Left ventricle myocardium inferior (tissue), 1 donor: ENCODE measurements around the gene RNF25. TPM values are rescaled to one million over a fixed set of nuclear protein-coding genes. Genes with fewer than 3 reads are reported as not detected.

ENCODE experiments used
- DNase-seq: peaks from one replicate; pipeline ENCODE4 v3.0.0-alpha.2; 2020
- H3K27ac ChIP-seq: fragments of 200-600 bp; replicated peaks from 2 replicates; pipeline ENCODE4 v1.8.0; 2021
- H3K27me3 ChIP-seq: fragments of 200-600 bp; 2 replicates; pipeline ENCODE4 v1.8.0; 2021; ENCODE audit warnings: low read depth
- H3K36me3 ChIP-seq: fragments of 200-600 bp; 2 replicates; pipeline ENCODE4 v1.8.0; 2021
- H3K4me1 ChIP-seq: fragments of 200-600 bp; 2 replicates; pipeline ENCODE4 v1.8.0; 2021
- H3K4me3 ChIP-seq: fragments of 200-600 bp; 2 replicates; pipeline ENCODE4 v1.8.0; 2021; ENCODE audit warnings: mild to moderate bottlenecking, moderate library complexity
- H3K9me3 ChIP-seq: fragments of 200-600 bp; replicated peaks from 2 replicates; pipeline ENCODE4 v1.8.0; 2021
- CTCF ChIP-seq: fragments of 200-600 bp; IDR thresholded peaks from 2 replicates; pipeline ENCODE4 v1.8.0; 2021; ENCODE audit warnings: antibody characterized with exemption, mild to moderate bottlenecking, borderline replicate concordance
- intact Hi-C: fragments of 100-400 bp; cut with micrococcal nuclease; formaldehyde crosslinking; loops from one replicate; pipeline ENCODE4 v1.11.0; 2022
- total RNA-seq: library from RNA; stranded (reverse); fragmentation: NEBNext Ultra II Directional; extraction: Animal tissue kit (Norgen Biotek cat#: 25700); gene quantifications from one replicate; pipeline ENCODE4 v1.2.1, GENCODE V29; 2021
- donor health status: DM: no; HTN: yes; CAD: no; lungs with severe emphysema.

RNF25 gene
- total RNA-seq, 1 donor from 2014 or later, result 14.7 TPM

GRCh38 chr2:218718058-218718457 is 46.3 kb upstream of the RNF25 start:
- Histone ChIP-seq H3K27ac (no peak overlapping the region), H3K27me3 (no peaks in the 10 kb centered on the region), H3K4me1 (peaks cover 3% of the 10 kb centered on the region), H3K4me3 (no peak overlapping the region), H3K36me3 (peaks cover 11% of the 10 kb centered on the region), H3K9me3 (no peaks in the 10 kb centered on the region)
- no peak for DNase-seq
- TF ChIP-seq CTCF, result no peak
- intact Hi-C loops, result no loop called here

GRCh38 chr2:218717262-218717661 is 45.5 kb upstream of the RNF25 start:
- TF ChIP-seq CTCF, result no peak
- DNase-seq, result no peak
- intact Hi-C loops, result no loop called here
- Histone ChIP-seq H3K27ac (no peak overlapping the region), H3K4me1 (peaks cover 8% of the 10 kb centered on the region), H3K9me3 (no peaks in the 10 kb centered on the region), H3K36me3 (peaks cover 11% of the 10 kb centered on the region), H3K4me3 (no peak overlapping the region), H3K27me3 (no peaks in the 10 kb centered on the region)

- H3K4me1 ChIP-seq, result peaks cover 20% of the 10 kb centered on the region
- H3K4me3 ChIP-seq, result no peak overlapping the region
These were observed 44.3 kb upstream of the RNF25 start for GRCh38 chr2:218716070-218716469.

GRCh38 chr2:218713922-218714321 is 42.1 kb upstream of the RNF25 start:
- no peak for DNase-seq
- Histone ChIP-seq H3K4me3 (no peak overlapping the region), H3K36me3 (peaks cover 8% of the 10 kb centered on the region), H3K9me3 (no peaks in the 10 kb centered on the region), H3K4me1 (peaks cover 27% of the 10 kb centered on the region), H3K27me3 (no peaks in the 10 kb centered on the region), H3K27ac (no peak overlapping the region)
- TF ChIP-seq CTCF, result no peak
- intact Hi-C loops, result no loop called here

More at GRCh38 chr2:218716070-218716469, 44.3 kb upstream of the RNF25 start:
- no peak for TF ChIP-seq CTCF
- intact Hi-C loops, result no loop called here
- Histone ChIP-seq H3K9me3 (no peaks in the 10 kb centered on the region), H3K27me3 (no peaks in the 10 kb centered on the region), H3K27ac (peak overlapping the region; percentile 57), H3K36me3 (peaks cover 11% of the 10 kb centered on the region)
- DNase-seq, result no peak

- H3K9me3 ChIP-seq, result no peaks in the 10 kb centered on the region
- H3K27me3 ChIP-seq, result no peaks in the 10 kb centered on the region
- peak overlapping the region; percentile 94 for H3K27ac ChIP-seq
- DNase-seq, result no peak
- no peak for TF ChIP-seq CTCF
- H3K4me1 ChIP-seq, result peaks cover 27% of the 10 kb centered on the region
- peaks cover 8% of the 10 kb centered on the region for H3K36me3 ChIP-seq
- intact Hi-C loops, result no loop called here
- peak overlapping the region; percentile 95 for H3K4me3 ChIP-seq
These were observed 39.7 kb upstream of the RNF25 start for GRCh38 chr2:218711550-218711929.
